MG63 (cell line): ENCODE measurements around the gene SIRT5. TPM values are rescaled to one million over a fixed set of nuclear protein-coding genes. Genes with fewer than 3 reads are reported as not detected.

ENCODE experiments used
- DNase-seq: peaks from one replicate; pipeline ENCODE4 v3.0.0-alpha.2; 2020
- H3K27me3 ChIP-seq: fragments of 250-450 bp; sonication (Bioruptor Pico); 2 replicates; pipeline ENCODE4 v1.5.1; 2020; ENCODE audit warnings: mild to moderate bottlenecking, moderate library complexity
- H3K36me3 ChIP-seq: fragments of 250-450 bp; sonication (Bioruptor Pico); 2 replicates; pipeline ENCODE4 v1.5.1; 2020; ENCODE audit warnings: mild to moderate bottlenecking, moderate library complexity
- H3K4me3 ChIP-seq: fragments of 250-450 bp; sonication (Bioruptor Pico); 2 replicates; pipeline ENCODE4 v1.5.1; 2020; ENCODE audit warnings: mild to moderate bottlenecking, moderate library complexity
- H3K9me3 ChIP-seq: fragments of 250-450 bp; sonication (Bioruptor Pico); 2 replicates; pipeline ENCODE4 v1.5.1; 2020; ENCODE audit warnings: mild to moderate bottlenecking, moderate library complexity
- total RNA-seq: library from RNA; depleted of rRNA; stranded (reverse); fragments of >200 nt; shearing (Covaris generic); gene quantifications from 2 replicates; pipeline ENCODE4 v1.2.3, GENCODE V29; 2014; ENCODE audit warnings: low replicate concordance

SIRT5 gene
- total RNA-seq, 1 experiment from 2014 or later: 34.3 TPM

DNA sequence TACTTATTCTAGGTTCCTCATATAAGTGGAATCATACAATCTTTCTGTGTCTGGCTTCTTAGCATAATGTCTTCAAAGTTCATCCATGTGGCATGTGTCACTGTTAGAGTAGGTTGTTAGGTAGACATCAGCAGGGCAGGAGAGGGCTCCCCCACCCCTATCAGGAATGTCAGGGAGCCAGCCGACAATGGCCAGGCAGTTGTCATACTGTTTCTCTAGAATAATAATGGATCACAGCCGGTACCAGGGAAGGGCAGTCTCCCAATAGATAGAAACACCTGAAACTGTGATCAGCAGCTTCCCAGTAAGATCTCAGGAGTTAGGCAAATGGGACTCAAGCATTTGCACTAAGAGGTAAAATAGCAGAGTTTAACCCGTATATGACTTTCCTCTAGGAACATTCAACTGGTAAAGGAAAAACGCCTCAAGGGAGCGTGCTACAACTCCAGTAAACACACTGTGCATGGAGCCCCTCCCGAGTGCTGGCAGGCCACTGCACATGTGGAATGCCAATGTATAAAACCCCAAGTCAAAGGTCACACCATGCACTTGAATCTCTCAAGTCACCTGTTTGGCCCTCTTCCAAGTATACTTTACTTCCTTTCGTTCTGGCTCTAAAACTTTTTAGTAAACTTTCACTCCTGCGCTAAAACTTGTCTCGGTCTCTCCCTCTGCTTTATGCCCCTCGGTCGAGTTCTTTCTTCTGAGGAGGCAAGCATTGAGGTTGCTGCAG, 29.8 kb upstream of the SIRT5 start:
- no peak for DNase-seq
- Histone ChIP-seq H3K9me3 (no peaks in the 10 kb centered on the region), H3K36me3 (no peaks in the 10 kb centered on the region), H3K27me3 (no peaks in the 10 kb centered on the region), H3K4me3 (no peak overlapping the region)

DNA sequence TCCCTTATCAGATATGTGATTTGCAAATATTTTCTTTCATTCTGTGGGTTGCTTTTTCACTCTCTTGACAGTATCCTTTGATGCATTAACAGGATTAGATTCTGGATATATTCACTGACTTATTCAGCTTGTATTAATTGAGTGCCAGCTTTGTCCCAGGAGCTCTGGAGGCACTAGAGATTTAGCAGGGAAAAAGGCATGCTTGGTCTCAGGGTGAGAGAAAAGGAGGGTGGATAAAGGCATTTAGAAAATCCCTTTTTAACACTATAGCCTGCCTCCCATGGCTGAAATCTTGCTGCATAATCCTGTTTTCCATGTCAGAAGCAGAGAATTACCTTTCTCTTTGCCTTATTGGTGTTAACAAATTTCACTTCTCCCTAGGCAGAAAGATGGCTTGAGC, 28.5 kb upstream of the SIRT5 start:
- Histone ChIP-seq H3K27me3 (no peaks in the 10 kb centered on the region), H3K36me3 (no peaks in the 10 kb centered on the region), H3K9me3 (no peaks in the 10 kb centered on the region), H3K4me3 (no peak overlapping the region)
- no peak for DNase-seq

DNA sequence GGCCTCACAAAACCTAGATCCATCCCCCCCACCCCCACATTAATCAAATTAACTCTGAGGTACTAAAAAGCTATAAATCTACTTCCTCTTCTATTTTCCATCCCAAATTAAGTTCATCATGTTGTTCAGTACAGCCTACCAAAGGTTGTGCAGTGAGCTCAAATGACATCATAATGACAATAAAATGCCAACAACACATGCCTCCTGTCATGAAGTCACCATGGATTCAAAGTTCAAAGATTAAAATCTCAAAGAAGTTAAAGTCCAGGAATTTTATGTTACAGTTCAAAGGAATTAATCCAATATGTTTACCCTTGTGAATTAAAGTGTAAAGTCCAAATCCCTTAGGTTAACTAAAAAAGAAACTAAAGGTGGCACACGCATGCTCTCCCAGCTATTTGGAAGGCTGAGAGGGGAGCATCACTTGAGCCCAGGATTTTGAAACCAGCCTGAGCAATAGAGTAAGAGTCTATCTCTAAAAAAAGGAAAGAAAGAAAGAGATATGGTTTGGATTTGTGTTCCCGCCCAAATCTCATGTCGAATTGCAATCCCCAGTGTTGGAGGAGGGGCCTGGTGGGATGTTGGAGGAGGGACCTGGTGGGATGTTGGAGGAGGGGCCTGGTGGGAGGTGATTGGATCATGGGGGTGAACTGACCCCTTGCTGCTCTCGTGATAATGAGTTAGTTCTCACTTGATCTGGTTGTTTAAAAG, 25.7 kb upstream of the SIRT5 start:
- Histone ChIP-seq H3K9me3 (no peaks in the 10 kb centered on the region; the same call in 1 of the 2 replicates), H3K27me3 (no peaks in the 10 kb centered on the region), H3K36me3 (no peaks in the 10 kb centered on the region), H3K4me3 (no peak overlapping the region)
- DNase-seq: no peak

DNA sequence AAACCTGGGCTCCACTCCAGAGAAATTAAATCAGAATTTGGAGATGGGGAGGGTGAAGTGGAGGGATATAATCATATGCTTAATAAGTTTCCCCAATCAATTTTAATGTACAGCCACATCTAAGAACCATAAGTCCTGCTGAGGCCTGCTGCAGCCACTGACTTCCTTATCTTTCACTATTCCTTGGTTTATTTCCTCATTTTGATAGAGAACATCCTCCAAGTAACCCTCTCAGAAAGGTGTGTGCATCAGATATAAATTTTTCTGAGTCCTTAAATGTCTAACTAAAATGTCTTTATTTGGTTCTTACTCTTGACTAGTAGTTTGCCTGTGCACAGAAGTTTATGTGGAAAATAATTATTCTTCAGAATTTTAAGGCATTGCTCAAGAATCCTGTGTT, 23.7 kb upstream of the SIRT5 start:
- no peaks in the 10 kb centered on the region; the same call in 1 of the 2 replicates for H3K9me3 ChIP-seq
- H3K27me3 ChIP-seq: no peaks in the 10 kb centered on the region
- DNase-seq: no peak
- no peaks in the 10 kb centered on the region for H3K36me3 ChIP-seq
- no peak overlapping the region for H3K4me3 ChIP-seq

DNA sequence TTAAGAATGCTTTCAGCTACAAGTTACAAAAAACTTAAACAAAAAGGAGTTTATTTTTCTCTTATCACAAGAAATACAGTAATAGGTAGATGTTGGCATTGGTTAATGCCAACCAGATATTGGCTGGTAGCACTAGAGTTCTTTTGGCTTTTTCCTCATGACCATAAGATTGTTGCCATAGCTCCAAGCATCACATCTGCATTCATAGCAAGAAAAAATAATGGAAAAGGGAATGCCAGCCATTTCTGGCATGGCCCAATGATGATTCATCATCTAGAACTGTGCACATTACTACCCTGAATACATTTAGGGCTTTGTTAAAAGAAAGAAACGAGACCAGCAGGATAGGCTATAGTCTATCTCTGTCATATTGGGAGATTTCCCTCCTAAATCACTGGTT, 20.8 kb upstream of the SIRT5 start:
- no peak for DNase-seq
- H3K36me3 ChIP-seq: no peaks in the 10 kb centered on the region

DNA sequence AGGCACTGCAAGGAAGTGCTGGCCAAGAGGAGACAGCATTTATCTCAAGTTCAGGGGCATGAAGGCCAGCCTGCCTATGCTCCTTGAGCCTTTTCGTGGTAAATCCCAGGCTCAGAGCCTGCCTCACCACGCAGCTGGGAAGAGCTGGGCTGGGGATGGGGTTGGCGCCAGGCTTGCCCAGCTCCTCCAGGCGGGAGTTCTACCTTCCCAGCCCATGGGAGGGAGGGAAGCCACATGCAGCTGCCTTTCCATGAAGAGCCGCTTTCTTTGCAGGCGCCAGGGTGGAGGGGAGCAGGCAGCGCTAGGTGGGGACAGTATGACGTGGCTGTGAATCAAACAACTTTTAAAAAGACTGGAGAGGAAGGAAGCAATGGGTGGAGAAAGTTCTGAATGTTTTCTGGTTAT, 19.5 kb upstream of the SIRT5 start:
- Histone ChIP-seq H3K9me3 (no peaks in the 10 kb centered on the region; the same call in 1 of the 2 replicates), H3K27me3 (no peaks in the 10 kb centered on the region), H3K36me3 (no peaks in the 10 kb centered on the region), H3K4me3 (no peak overlapping the region)
- DNase-seq: peak; percentile 46

More for the DNA sequence above, 20.8 kb upstream of the SIRT5 start:
- H3K4me3 ChIP-seq: no peak overlapping the region
- H3K27me3 ChIP-seq: no peaks in the 10 kb centered on the region
- H3K9me3 ChIP-seq: no peaks in the 10 kb centered on the region; the same call in 1 of the 2 replicates

DNA sequence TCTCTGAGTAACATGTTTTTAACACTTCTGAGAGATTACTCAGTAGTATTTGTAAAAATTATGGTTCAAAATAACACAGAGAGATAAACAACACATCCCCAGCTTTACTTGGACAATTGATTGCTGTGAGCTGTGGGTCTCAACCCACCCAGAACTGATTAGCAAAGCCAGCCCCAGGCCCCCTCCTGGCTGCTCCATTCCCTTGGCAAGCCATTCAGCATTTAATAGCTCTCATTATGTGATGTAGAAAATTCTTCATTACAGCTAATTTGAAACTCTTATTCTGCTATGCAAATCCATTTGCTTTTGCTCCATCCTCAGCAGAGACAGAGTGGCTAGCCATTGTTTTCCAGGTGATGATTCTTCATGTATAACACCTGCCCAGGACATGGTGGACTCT, 16.6 kb upstream of the SIRT5 start:
- H3K27me3 ChIP-seq: no peaks in the 10 kb centered on the region
- no peak for DNase-seq
- H3K9me3 ChIP-seq: no peaks in the 10 kb centered on the region; the same call in 1 of the 2 replicates
- H3K36me3 ChIP-seq: no peaks in the 10 kb centered on the region
- H3K4me3 ChIP-seq: no peak overlapping the region

DNA sequence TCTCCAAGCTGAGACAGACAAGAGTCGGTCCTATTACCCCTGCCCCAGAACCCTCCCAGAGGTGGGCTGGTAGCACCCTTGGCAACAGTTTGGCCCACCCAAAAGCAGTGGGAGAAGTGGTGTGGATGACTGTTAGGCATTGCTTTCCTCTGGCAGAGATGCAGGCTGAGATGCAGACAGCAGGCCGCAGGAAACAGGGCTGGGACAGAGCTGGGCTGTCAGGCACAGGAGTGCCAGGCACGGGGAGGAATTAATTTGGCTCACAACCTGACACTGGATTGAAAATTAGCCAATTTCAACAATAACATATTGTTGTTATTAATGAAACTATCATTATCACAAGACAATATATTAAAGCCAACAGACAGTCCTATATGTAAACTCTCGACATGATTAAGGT, 15.7 kb upstream of the SIRT5 start:
- Histone ChIP-seq H3K4me3 (no peak overlapping the region), H3K36me3 (no peaks in the 10 kb centered on the region), H3K27me3 (no peaks in the 10 kb centered on the region), H3K9me3 (no peaks in the 10 kb centered on the region)
- DNase-seq: no peak

DNA sequence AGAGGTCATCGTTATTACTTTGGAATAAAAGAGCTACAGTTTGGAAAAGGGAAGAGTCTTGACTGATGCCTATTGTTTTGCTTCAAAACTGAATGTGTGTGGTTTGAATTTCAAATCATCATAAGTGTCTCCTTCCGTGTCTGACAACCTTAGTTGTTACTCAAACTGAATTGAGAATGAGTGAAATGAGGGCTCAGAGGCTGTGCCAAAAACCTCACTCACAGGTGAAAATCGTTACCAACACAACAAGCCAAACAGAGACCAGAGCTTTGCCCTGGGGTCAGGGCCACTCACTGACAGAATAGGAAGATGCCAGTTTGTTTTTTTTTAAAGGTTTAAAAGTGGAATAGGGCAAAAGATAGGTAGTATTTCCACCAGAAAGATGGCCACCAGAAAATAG, 15.2 kb upstream of the SIRT5 start:
- no peaks in the 10 kb centered on the region for H3K36me3 ChIP-seq
- H3K4me3 ChIP-seq: no peak overlapping the region
- no peak for DNase-seq
- no peaks in the 10 kb centered on the region for H3K27me3 ChIP-seq
- no peaks in the 10 kb centered on the region for H3K9me3 ChIP-seq

DNA sequence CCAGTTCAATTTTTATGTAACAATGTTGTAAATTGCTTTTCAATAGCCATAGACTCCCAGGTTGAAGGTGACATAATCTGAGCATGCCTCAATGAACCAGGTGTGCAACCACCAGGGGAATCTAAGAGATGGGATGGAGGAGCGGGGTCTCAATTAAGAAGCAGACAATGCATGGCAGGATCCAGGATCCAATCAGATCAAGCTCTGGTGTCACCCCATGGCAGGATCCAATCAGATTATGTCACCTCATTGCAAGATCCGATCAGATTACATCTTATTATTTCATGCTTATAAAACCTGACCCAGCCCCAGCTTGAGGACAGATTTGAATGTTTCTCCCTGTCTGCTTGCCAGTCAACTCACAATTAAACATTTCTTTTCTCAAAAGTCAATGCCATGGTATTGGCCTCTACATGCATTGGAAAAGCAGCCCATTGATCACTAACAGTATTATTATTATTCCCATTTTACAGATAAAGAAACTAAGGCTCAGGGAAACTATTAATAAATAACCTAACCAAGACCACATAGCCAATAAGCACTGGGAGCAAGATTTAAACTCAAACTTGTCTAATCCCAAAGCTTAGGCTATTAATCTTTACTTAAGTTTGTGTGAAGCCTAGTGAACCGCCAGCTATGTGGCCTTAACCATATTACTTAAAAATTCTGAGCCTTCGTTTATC, 14.3 kb upstream of the SIRT5 start:
- H3K4me3 ChIP-seq: no peak overlapping the region

DNA sequence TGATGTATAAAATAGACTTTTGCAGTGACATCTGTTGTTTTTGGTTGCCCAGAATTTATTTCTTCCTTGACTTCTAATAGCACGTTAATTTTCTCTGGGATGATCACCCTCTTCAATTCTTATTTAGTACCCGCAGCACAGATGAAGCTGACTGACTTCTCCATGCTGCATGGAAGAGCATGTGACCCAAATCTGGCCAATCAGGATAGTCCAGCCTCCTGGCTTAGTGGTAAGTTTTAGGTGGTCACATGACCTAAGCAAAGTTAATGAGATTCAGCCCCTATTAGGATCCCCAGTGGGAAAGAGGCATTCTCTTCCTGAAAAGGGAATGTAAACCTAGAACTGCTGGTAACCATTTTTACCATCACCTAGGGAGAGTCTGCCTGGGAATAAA, 13.8 kb upstream of the SIRT5 start:
- Histone ChIP-seq H3K36me3 (no peaks in the 10 kb centered on the region), H3K27me3 (peaks cover 2% of the 10 kb centered on the region; the same call in 1 of the 2 replicates), H3K9me3 (no peaks in the 10 kb centered on the region), H3K4me3 (no peak overlapping the region)
- DNase-seq: no peak

More for the DNA sequence above, 14.3 kb upstream of the SIRT5 start:
- Histone ChIP-seq H3K9me3 (no peaks in the 10 kb centered on the region), H3K36me3 (no peaks in the 10 kb centered on the region), H3K27me3 (peaks cover 2% of the 10 kb centered on the region; the same call in 1 of the 2 replicates)
- no peak for DNase-seq

DNA sequence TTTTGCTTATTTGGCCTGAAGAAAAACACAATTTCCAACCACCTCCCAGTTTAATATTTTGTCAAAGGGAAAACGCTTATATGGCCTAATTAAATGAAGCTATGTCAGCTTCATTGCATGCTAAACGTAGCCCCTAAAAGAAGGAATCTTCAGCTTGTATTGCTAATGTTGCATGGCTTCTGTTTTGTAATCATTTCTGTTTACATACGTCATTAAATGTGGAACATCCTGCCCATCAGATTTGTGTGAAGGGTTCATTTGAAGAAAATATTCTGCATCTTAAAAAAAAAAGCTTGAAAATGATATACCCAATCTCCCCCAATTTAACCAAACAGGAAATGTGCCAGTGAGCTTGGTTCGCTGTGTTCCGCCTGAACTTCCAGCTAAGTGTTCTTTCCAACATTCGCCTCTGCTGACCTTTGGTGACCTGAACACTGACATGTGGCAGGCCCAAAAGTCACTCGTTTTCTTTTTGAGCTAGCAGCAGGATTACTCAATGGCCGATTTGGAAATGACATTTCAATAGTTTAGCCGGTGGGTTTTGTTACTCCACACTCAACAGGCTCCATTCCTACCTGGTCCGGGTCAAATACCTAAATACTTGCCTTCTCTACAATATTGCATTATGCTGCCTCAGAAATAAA, 12.7 kb upstream of the SIRT5 start:
- DNase-seq: no peak
- H3K4me3 ChIP-seq: no peak overlapping the region
- no peaks in the 10 kb centered on the region for H3K9me3 ChIP-seq
- no peaks in the 10 kb centered on the region for H3K36me3 ChIP-seq
- peaks cover 8% of the 10 kb centered on the region; the same call in 1 of the 2 replicates for H3K27me3 ChIP-seq

DNA sequence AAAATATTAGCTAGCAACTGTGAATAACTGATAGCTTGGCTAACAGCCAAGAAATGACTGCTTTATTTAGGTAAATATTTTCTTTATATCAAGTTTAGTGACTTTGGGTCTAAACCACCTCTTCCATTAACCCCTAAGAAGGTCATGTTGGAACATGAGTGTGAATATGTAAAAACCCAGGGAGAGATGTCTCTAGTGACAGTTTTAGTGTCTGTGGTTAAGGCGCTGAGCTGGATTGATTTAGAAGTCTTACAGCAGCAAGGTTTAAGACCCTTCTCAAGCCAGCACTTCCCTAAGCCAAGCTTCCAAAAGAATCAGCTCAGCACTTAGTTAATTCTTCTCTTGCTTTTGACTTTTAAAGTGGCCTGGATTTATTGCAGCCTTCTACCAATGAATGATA, 11.4 kb upstream of the SIRT5 start:
- Histone ChIP-seq H3K27me3 (peaks cover 9% of the 10 kb centered on the region; the same call in 1 of the 2 replicates), H3K9me3 (no peaks in the 10 kb centered on the region), H3K4me3 (no peak overlapping the region), H3K36me3 (no peaks in the 10 kb centered on the region)
- no peak for DNase-seq

DNA sequence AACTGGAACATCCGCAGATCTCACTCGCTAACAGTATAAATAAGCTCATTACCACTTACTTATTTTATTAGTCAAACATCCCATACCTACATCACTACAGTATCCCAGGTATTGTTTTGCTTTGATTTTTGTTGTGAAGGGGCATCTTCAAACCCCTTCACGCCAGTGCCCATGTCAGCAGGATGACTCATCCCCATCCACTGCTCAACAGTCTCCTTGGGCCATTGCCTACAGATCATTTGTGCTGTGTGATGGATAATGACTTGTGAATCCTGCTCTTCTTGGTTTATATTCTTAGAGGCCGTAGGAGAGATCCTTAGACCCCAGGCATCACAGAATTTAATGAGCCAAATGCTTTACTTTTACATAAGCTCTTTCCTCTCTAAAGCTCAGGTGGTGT, 8.5 kb upstream of the SIRT5 start:
- peaks cover 15% of the 10 kb centered on the region; the same call in 1 of the 2 replicates for H3K27me3 ChIP-seq
- DNase-seq: no peak
- H3K4me3 ChIP-seq: no peak overlapping the region
- H3K36me3 ChIP-seq: no peaks in the 10 kb centered on the region
- no peaks in the 10 kb centered on the region for H3K9me3 ChIP-seq

DNA sequence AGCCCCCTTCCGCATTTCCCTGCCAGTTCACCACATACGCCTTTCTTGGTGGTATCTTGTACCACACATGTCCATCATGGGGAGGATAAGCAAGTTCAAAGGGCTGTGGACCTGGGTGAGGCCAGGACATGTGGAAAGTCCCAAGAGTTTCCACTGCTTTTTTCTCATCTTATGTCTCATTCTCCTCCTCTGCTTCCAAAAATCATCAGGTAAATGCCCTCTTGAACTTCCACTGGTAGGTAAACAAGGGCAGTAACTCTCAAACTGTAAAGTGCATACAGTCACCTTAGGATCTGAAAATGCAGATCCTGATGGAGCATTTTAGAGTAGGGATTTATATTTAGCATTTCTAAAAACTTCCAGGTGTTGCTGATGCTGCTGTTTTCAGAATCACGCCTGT, 7.9 kb upstream of the SIRT5 start:
- Histone ChIP-seq H3K27me3 (peaks cover 15% of the 10 kb centered on the region; the same call in 1 of the 2 replicates), H3K4me3 (no peak overlapping the region), H3K36me3 (no peaks in the 10 kb centered on the region), H3K9me3 (no peaks in the 10 kb centered on the region)
- DNase-seq: no peak

DNA sequence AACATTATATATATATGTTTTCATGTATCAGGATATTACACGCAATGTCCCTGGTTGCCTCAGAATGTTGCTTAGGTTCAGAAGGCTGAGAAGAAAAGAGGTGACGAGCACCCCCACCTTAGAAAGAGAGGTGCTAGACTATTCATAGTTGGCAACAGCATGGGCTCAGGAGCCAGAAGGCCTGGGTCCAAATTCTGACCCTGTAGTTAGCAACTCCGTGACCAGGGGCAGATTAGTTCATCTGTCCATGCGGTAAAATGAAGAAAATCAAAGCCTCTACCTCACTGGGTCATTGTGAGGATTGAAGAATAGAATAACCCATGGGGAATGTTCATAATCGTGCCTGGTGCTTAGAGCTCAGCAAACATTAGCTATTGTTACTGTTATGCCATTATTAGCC, 5.4 kb upstream of the SIRT5 start:
- H3K36me3 ChIP-seq: peaks cover 6% of the 10 kb centered on the region; the same call in 1 of the 2 replicates
- DNase-seq: no peak
- no peak overlapping the region for H3K4me3 ChIP-seq
- no peaks in the 10 kb centered on the region for H3K9me3 ChIP-seq
- H3K27me3 ChIP-seq: peaks cover 15% of the 10 kb centered on the region; the same call in 1 of the 2 replicates

DNA sequence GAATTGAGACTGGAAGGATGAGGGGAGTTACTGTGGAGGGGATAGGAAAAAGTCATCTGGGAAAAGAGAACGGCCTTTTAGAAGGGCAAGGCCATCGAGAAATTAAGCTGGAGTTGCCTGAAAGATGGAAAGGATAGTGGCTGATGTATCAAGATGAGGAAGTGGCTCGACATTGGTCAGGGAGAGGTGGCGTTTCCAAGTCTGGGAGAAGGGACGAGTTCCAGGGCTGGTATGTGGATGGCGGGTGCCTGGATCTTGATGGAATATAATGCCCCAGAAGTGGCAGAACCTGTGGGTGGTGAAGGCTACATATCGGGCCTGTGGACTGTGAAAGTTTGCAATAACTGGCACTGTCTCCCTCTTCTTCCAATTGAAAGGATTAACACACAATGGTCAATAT, 2.2 kb upstream of the SIRT5 start:
- H3K9me3 ChIP-seq: peaks cover 6% of the 10 kb centered on the region; the same call in 1 of the 2 replicates
- peaks cover 6% of the 10 kb centered on the region; the same call in 1 of the 2 replicates for H3K27me3 ChIP-seq
- peaks cover 6% of the 10 kb centered on the region; the same call in 1 of the 2 replicates for H3K36me3 ChIP-seq
- H3K4me3 ChIP-seq: no peak overlapping the region
- no peak for DNase-seq
